ENCODE measurements around the gene RNF214.

The RNF214 gene

DNA sequence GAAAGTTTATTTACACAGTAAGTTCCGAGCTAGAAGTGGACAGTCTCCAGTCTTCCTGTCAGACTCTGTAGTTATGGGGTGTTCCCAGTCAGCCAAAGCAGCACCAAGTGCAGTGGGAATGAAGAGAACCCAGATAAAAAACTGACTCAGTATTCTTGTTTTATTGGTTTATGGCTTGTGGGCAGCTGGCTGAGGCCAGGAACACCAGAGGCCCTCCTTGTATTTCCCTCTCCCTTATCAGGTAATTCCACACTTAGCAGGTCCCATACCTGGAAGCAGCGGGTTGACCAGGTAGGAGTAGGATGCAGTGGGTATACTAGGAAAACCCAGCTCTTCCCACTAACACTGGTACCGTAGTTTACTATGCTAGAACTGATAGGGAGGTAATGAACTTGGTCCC lies 55.2 kb downstream of the RNF214 start:
- Mint-ChIP-seq H3K9me3 (no peaks in the 10 kb centered on the region), H3K4me1 (no peaks in the 10 kb centered on the region), H3K27me3 (no peaks in the 10 kb centered on the region), H3K27ac (no peak overlapping the region), H3K36me3 (peaks cover 18% of the 10 kb centered on the region), H3K4me3 (no peak overlapping the region)
- CTCF ChIA-PET = no interaction called here
- DNase-seq = no peak

DNA sequence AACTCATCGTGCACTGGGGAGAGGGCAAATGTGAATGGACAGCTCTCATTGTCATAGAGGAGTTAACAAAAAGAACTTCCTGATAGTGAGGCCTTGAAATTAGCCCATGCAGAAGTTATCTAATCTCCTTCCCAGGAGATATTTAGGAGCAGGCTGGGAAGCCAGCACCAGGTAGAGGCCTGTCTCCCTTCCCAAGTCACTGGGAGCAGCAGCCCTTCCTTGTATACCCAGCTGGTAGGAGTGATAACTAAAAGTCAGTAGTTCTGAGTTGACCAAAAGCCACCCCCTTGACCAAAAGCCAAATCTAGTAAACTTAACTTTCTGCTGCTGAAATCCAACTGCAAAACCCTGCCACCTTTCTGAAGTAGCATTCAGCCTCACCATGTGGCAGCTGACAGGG lies 57.3 kb downstream of the RNF214 start:
- Mint-ChIP-seq H3K27ac (no peak overlapping the region), H3K9me3 (no peaks in the 10 kb centered on the region), H3K4me3 (no peak overlapping the region), H3K36me3 (peaks cover 12% of the 10 kb centered on the region), H3K4me1 (no peaks in the 10 kb centered on the region), H3K27me3 (no peaks in the 10 kb centered on the region)
- no peak for DNase-seq
- CTCF ChIA-PET = no interaction called here

DNA sequence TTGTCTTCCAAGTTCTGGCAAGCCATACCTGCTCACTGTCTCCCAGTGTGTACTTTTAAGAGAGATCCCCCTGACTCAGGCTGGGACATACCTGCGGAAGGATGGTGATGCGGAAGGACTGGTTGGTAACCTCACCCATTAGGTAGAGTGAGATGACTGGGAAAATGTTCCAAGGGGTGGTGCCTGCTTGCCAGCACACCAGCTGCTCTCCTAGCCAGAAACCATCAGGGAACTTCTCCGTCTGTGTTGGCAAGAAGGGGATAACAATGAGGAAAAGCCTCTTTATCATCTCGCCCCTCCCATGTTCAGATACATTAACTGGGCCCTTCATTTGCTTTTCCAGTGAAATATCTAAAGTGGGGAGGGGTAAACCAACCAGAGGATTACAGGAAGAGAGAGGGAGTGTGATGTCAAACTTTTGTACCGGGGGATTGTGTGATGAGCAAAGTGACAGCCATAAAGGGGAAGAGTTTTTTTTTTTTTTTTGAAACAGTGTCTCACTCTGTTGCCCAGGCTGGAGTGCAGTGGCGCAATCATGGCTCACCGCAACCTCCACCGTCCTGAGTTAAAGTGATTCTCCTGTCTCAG lies 58.4 kb downstream of the RNF214 start, which contains the start of gene BACE1-AS:
Gene BACE1-AS, plus strand, starts transcription at position 538 of the 588 bp plus-strand sequence.
- Mint-ChIP-seq H3K27ac (no peak within 1 kb of the TSS), H3K27me3 (no peaks in the 10 kb centered on the region), H3K9me3 (no peaks in the 10 kb centered on the region), H3K36me3 (peaks cover 7% of the 10 kb centered on the region), H3K4me1 (no peaks in the 10 kb centered on the region), H3K4me3 (no peak within 1 kb of the TSS)
- DNase-seq = no peak
- CTCF ChIA-PET = no interaction called here

DNA sequence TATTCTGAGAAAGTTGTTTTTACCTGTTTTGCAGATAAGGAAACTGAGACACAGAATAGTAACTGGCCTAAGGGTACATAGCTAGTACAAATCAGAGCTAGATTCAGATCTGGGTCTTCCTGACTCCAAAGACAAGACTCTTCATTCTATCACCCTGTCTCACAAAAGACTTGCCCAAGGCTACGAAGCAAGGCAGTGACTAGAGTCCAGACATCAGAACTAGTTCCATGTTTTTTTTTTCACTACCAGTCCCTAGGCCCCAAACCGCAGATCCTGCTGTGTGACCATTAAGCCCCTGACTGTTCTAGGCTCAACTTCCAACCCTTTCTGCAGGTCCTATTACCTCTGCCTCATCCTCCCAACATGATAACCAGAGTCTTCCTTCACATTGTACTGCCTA lies 60.1 kb downstream of the RNF214 start:
- no peak for DNase-seq
- Mint-ChIP-seq H3K9me3 (no peaks in the 10 kb centered on the region), H3K36me3 (no peaks in the 10 kb centered on the region), H3K4me1 (no peaks in the 10 kb centered on the region), H3K27me3 (no peaks in the 10 kb centered on the region), H3K4me3 (no peak overlapping the region), H3K27ac (no peak overlapping the region)
- CTCF ChIA-PET = no interaction called here

DNA sequence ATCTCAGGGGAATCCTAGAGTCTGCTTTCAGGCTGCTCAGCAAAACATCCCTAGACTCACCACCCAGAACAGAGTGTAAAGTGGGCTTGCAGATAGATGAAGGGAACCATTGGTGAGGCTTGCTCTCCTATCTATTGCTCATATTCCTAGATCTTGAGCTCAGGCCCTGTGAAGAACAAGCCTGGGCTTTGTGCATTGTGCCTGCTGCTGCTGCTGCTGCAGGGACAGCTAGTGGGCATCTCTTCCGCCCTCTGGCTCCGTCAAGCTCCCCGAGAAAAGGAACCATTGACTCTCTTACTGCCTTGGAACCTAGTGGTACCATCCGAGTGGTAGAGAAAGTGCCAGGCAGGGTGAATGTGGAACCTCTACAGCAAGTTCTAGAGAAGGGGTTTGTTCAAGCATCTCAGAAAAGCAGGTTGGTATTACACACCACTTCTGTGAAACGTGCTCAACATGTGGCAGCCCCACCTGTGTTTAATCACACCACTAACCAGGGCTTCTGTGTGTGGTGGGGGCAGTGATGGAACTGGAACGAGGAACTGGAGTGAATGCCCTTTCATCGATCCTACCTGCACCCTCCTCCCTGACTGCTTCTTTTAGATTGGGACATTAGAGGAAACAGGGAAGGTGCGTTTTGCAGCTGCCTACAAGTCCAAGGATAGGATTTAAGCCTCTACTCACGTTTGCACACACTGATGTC lies 63.1 kb downstream of the RNF214 start:
- H3K36me3 Mint-ChIP-seq = no peaks in the 10 kb centered on the region
- no peak for DNase-seq
- no peaks in the 10 kb centered on the region for H3K27me3 Mint-ChIP-seq
- no peak overlapping the region for H3K4me3 Mint-ChIP-seq
- H3K9me3 Mint-ChIP-seq = no peaks in the 10 kb centered on the region
- H3K4me1 Mint-ChIP-seq = no peaks in the 10 kb centered on the region
- no peak overlapping the region for H3K27ac Mint-ChIP-seq
- CTCF ChIA-PET = no interaction called here

DNA sequence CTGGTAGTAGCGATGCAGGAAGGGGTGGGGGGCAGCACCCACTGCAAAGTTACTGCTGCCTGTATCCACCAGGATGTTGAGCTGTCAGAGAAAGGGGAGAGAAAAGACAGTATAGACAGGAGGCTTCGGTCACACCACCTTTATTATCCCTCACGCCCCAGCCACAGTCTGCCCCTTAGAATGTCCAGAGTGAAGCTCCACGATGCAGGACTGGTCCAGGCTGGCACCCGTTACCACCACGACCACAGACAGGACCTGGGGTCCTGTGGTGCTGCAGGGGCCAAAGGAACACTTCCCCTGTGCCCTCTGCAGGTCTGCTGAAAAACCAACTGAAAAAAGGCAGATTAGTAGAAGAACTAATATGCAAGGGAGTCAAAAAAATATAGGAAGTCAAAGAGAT lies 64.4 kb downstream of the RNF214 start:
- H3K27me3 Mint-ChIP-seq = no peaks in the 10 kb centered on the region
- no peaks in the 10 kb centered on the region for H3K9me3 Mint-ChIP-seq
- no peak overlapping the region for H3K4me3 Mint-ChIP-seq
- no peak overlapping the region for H3K27ac Mint-ChIP-seq
- H3K4me1 Mint-ChIP-seq = no peaks in the 10 kb centered on the region
- CTCF ChIA-PET = no interaction called here
- no peak for DNase-seq
- H3K36me3 Mint-ChIP-seq = no peaks in the 10 kb centered on the region

DNA sequence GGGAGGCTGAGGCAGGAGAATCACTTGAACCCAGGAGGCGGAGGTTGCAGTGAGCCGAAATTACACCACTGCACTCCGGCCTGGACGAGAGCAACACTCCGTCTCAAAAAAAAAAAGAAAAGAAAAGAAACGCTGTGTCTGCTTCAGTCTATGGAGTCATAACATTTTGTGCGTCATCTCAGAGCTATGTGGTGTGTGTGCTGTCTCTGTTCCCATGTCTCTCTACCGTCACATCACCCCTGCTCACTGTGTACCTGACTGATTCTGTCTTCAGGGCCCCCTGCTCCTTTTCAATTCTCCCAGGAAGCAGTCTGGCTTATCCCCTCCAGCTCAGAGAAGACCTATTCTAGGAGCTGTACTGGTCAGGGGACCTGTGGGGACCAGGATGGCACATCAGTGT lies 65.7 kb downstream of the RNF214 start:
- no peak overlapping the region for H3K4me3 Mint-ChIP-seq
- no peaks in the 10 kb centered on the region for H3K9me3 Mint-ChIP-seq
- no peak overlapping the region for H3K27ac Mint-ChIP-seq
- no peak for DNase-seq
- CTCF ChIA-PET = no interaction called here
- peaks cover under 1% of the 10 kb centered on the region for H3K27me3 Mint-ChIP-seq
- no peaks in the 10 kb centered on the region for H3K36me3 Mint-ChIP-seq
- no peaks in the 10 kb centered on the region for H3K4me1 Mint-ChIP-seq

DNA sequence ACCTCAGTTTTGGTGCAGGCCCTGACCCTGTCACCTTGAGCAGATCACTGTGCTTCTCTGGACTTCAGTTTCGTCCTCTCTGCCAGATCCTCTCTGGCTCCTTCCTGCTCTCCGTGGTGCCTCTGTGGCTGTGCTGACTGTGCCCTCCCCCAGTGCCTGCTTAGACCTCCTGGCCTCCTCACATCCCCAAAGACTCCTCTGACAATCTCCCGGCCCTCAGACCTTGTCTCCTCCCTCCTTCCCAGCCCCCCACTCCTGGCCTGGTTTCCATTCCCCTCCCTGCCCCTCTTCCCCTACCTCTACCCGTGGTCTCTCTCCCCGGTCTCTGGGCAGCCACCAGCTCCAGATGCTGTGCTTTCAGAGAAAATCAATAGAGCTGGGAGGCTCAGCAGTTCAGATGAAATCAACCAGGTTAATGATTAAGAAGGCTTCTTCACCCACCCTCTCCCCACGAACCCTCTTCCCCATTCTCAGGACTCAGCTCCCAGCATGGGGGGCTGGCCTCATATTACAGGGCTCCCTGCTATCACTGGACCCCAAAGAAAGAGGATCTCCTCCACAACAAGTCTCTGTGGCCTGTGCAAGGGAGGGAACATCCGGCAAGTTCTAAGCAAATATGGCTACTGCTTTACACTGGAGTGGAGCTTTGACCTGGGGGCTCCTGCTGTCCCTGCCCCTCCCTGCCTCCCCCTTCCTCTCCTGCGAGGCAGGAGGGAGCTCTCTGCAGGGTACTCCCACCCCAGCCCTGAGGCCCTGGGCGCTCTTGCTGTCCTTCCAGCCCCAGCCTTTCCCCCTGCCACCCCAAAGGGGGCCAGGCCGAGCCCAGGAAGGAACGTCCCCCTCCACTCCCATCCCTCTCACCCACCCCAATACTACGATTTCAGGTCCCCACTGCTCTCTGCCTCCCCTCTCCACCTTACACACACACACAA lies 67.1 kb downstream of the RNF214 start:
- H3K36me3 Mint-ChIP-seq = no peaks in the 10 kb centered on the region
- CTCF ChIA-PET = no interaction called here

DNA sequence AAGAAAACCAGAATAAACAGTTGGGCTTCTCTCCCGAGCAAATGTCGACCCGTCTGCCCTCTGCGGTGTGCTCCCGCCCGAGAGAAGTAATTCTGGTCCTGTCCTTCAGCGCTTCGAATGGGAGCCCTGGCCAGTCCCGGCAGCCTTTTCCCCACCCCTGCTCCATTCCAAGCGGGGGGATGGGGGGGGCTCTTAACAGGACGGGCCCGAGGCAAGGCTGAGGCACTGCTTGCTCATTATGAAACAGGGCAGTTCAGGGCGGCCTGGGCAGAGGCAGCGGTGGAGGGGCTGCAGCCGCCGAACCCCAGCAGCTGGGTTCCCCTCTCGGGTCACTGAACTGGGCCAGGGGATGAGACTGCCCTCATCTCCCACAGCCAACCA lies 67.8 kb downstream of the RNF214 start:
- Mint-ChIP-seq H3K36me3 (no peaks in the 10 kb centered on the region), H3K9me3 (no peaks in the 10 kb centered on the region), H3K27ac (no peak overlapping the region), H3K4me1 (no peaks in the 10 kb centered on the region), H3K27me3 (peaks cover 3% of the 10 kb centered on the region), H3K4me3 (no peak overlapping the region)
- CTCF ChIA-PET = no interaction called here
- DNase-seq = no peak

More for the DNA sequence above, 67.1 kb downstream of the RNF214 start:
- H3K27ac Mint-ChIP-seq = no peak overlapping the region
- no peaks in the 10 kb centered on the region for H3K9me3 Mint-ChIP-seq
- H3K4me3 Mint-ChIP-seq = no peak overlapping the region
- H3K4me1 Mint-ChIP-seq = no peaks in the 10 kb centered on the region
- no peak for DNase-seq
- H3K27me3 Mint-ChIP-seq = peaks cover 3% of the 10 kb centered on the region

DNA sequence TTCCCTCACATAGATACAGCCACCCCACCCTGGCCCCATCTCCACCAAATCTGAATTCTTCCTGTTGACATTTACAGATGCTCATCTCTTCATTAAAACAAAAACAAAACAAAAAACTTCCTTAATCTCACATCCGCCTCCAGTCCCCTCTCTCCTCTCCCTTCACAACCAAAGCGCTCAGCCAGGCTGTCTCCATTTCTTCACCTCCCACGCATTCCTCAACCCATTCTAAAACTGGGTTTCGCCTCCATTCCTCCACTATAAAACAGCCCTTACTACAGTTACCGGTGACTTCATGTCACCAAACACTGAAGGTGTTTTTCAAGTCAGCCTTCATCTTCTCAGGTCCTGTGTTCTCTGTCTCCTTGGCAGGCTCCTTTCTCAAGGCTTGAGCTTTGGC lies 68.3 kb downstream of the RNF214 start:
- Mint-ChIP-seq H3K4me3 (no peak overlapping the region), H3K27ac (no peak overlapping the region)
- CTCF ChIA-PET = no interaction called here

DNA sequence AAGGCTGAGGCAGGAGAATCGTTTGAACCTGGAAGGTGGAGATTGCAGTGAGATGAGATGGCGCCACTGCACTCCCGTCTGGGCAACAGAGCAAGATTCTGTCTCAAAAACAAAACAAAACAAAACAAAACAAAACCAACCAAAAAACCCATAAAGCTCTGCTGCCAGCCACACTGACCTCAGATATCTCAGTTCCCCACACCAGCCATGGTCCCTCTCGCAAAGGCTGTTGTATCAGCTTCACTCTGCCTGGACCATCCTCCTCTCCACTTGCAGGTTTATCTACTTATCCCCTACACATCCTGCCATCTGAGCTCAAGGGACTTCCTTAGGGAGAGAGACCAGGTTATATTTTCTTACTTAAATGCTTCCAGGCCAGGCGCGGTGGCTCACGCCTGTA lies 69.8 kb downstream of the RNF214 start:
- CTCF ChIA-PET = no interaction called here
- Mint-ChIP-seq H3K36me3 (no peaks in the 10 kb centered on the region), H3K9me3 (no peaks in the 10 kb centered on the region), H3K4me3 (no peak overlapping the region), H3K27me3 (peaks cover 11% of the 10 kb centered on the region), H3K4me1 (no peaks in the 10 kb centered on the region), H3K27ac (no peak overlapping the region)
- no peak for DNase-seq

More for the DNA sequence above, 68.3 kb downstream of the RNF214 start:
- H3K36me3 Mint-ChIP-seq = no peaks in the 10 kb centered on the region
- H3K9me3 Mint-ChIP-seq = no peaks in the 10 kb centered on the region
- no peaks in the 10 kb centered on the region for H3K4me1 Mint-ChIP-seq
- DNase-seq = no peak
- peaks cover 3% of the 10 kb centered on the region for H3K27me3 Mint-ChIP-seq

DNA sequence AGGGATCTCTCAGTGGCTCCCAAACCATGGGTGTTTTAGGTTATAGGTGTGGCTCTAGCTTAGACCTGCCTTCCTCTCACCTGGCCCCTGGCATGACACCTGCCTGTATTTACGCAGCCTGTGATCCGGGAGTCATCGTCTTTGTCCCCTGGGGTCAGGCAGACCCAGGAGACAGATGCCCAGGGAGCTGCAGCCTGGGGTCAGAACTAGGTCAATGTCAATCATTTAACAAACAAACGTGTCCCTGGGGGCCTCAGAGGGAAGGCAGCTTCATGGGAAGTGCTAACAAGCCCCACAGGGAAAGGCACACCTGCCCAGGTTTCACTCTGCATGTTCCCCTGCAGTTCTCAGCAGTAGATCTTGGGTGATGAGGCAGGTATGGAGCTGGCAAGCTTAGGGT lies 70.6 kb downstream of the RNF214 start:
- H3K9me3 Mint-ChIP-seq = no peaks in the 10 kb centered on the region
- CTCF ChIA-PET = no interaction called here

DNA sequence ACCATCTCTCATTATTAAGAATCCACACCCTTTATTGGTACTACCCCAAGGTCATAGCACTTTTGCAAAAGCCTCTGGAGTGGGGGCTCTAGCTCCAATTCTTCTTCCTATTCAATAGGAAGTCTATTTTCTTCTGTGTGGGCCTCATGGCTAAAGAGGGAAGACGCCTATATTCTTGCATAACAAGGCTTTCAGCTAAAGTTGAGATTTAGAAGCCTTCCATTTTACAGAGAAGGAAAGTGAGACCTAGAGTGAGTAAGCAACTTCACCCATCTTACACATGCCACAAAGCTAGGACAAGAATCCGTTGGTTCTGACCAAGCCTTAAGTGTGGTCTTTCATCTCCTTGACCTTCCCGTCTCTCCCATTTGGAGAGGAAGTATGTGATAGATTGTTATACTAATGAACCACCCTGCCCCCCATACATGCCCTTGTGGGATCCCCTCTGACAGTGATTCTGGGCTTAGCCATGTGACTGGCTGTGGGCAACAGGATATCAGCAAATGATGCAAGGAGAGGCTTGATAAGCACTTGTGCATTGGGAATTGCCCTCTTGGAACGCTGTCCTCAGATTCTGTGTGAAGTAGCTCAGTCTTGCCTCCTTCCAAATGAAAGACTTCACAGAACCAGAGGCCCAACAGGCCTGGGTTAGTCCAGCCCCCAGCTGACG lies 71.3 kb downstream of the RNF214 start:
- Mint-ChIP-seq H3K4me1 (peaks cover 3% of the 10 kb centered on the region), H3K27ac (no peak overlapping the region), H3K36me3 (no peaks in the 10 kb centered on the region), H3K9me3 (no peaks in the 10 kb centered on the region), H3K4me3 (no peak overlapping the region), H3K27me3 (peaks cover 22% of the 10 kb centered on the region)
- CTCF ChIA-PET = no interaction called here
- DNase-seq = no peak

More for the DNA sequence above, 70.6 kb downstream of the RNF214 start:
- no peak for DNase-seq
- Mint-ChIP-seq H3K4me3 (no peak overlapping the region), H3K4me1 (peaks cover 2% of the 10 kb centered on the region), H3K27me3 (peaks cover 19% of the 10 kb centered on the region), H3K27ac (no peak overlapping the region), H3K36me3 (no peaks in the 10 kb centered on the region)

DNA sequence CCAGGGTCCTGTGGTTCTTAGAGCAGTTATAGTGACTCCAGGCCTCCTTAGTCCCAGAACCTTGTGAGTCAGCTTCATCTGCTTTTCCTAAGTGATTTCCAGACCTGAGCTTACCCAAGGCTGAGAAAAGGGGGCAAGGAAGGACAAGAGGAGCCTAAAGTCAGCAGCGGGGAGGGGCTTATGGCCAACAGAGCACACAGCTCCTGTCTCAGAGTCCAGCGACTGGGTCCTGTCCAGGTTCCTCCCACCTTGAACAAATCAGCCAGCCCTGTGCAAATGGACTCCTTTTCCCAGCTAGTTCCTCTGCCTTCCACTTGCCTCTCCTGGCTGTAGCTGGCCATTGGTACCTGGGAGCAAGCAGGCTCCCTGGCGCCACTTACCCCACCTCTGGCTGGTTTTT lies 72.7 kb downstream of the RNF214 start:
- Mint-ChIP-seq H3K4me1 (peaks cover 3% of the 10 kb centered on the region), H3K27ac (no peak overlapping the region), H3K36me3 (no peaks in the 10 kb centered on the region), H3K27me3 (peaks cover 26% of the 10 kb centered on the region), H3K4me3 (no peak overlapping the region), H3K9me3 (no peaks in the 10 kb centered on the region)
- no peak for DNase-seq
- CTCF ChIA-PET = no interaction called here

Measured in activated naive CD4-positive, alpha-beta T cell treated with anti-CD3 and anti-CD28 coated beads, Interleukin-2, amount 10 ng/mL, durations not matched to agents 7 days and 5 days (primary cell).